GM12892 (cell line): ENCODE data around the gene PPM1E.

ENCODE experiments used
- POLR2A ChIP-seq: IDR thresholded peaks from 2 replicates; pipeline ENCODE4 v1.6.1; 2011; ENCODE audit warnings: low read depth, low read length, control low read depth
- POLR2AphosphoS5 ChIP-seq: IDR thresholded peaks from 2 replicates; pipeline ENCODE4 v1.6.1; 2011; ENCODE audit warnings: low read depth, low read length, control low read depth

DNA sequence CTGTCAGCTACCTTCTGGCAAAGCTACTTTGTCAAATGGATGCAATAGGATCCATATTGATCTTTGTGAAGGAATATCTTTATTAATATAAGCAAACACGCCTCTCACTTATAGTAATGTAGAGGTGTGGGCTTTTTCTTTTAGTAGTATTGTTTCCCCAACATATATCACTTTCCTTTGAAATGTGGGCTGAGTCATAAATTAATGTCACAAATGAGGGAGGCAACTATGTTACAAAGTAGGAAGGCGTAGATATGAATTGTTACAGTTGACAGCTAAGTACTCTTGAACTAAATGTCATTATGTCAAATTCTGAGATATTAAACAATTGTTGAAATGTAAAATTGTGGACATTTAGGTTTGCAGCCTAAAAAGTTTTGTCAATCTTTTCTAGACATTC is 2.6 kb upstream of the PPM1E start:
- TF ChIP-seq POLR2A: no peak
- TF ChIP-seq POLR2AphosphoS5: no peak
